GM18508 (cell line): ENCODE data around the gene INSL3.
"Not testable (repeated sequence)": the region's sequence is repeated elsewhere in the genome, so short reads cannot be mapped to it uniquely, and the experiment has no call there.

Experiments used
- ATAC-seq: cut with Tn5 transposase; IDR thresholded peaks from one replicate; pipeline ENCODE4 v1.9.1; 2021; ENCODE audit warnings: moderate number of reproducible peaks; ENCODE audit not compliant: insufficient read depth, unreplicated experiment

INSL3 gene

DNA sequence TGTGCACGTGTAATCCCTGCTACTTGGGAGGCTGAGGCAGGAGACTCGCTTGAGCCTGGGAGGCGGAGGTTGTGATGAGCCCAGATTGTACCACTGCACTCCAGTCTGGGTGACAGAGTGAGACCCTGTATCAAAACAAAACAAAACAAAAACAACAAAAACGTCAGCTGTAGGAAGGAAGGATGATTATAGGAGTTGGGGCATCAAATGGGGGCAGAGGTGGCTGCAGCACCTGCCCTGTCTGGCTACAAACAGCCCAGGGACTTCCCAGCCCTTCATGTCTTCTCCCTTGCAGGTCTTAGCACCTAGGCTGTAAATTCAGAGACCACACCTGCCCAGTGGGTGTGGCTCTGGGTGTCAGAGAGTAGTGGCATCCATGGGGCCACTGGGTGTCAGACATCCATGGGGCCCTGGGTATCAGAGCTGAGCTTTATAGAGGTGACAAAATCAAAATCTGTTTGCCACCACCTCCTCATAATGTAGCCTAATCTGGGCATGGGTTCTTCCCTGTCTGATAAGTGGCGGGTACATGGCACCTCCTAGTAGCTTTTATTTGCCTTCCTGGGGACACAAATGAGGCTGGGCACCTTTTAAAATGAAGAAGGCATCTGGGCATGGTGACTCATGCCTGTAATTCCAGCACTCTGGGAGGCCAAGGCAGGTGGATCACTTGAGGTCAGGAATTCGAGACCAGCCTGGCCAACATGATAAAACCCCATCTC, 31.1 kb downstream of the INSL3 start:
- ATAC-seq: no peak

DNA sequence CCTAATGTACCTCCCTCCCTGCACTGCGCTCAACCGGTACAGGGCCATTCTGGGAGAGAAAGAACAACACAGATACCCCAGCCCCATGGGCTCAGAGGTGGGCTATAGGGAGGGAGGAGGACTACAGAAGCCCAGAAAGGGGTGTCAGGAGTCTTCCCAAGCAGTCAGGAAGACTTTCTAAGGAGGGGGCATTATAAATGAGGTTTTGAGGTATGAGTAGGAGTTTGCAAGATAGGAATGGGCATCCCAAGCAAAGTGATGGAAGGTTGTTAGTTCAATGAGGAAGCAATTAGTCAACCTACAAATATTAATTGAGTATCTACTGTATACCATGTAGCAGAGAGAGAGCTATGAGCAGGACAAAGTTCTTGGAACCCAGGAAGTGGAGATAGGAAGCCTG, 32.7 kb downstream of the INSL3 start:
- ATAC-seq: no peak

DNA sequence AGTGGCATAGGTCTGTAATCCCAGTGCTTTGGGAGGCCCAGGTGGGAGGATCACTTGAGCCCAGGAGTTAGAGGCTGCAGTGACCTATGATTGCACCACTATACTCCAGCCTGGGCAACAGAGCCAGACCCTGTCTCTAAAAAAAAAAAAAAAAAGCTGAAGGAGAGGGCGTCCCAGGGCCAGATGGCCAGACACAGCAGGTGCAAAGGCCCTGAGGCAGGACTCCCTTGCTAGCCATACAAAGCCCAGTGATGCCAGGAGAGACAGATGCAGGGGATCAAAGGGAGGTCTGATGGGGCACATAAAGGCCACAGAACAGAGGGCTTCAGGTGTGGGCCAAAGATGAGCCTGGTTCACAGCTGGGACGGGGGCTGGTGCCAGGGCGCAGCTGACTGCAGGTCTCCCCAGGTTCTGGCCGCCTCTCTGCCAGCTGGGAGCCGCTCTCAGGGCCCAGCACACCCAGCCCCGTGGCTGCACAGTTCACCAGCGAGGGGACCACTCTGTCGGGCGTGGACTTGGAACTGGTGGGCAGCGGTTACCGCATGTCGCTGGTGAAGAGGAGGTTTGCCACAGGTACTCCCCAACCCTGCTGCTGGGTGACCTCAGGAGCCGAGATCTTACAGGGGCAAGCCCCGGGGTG, 33.9 kb downstream of the INSL3 start:
- ATAC-seq: no peak

DNA sequence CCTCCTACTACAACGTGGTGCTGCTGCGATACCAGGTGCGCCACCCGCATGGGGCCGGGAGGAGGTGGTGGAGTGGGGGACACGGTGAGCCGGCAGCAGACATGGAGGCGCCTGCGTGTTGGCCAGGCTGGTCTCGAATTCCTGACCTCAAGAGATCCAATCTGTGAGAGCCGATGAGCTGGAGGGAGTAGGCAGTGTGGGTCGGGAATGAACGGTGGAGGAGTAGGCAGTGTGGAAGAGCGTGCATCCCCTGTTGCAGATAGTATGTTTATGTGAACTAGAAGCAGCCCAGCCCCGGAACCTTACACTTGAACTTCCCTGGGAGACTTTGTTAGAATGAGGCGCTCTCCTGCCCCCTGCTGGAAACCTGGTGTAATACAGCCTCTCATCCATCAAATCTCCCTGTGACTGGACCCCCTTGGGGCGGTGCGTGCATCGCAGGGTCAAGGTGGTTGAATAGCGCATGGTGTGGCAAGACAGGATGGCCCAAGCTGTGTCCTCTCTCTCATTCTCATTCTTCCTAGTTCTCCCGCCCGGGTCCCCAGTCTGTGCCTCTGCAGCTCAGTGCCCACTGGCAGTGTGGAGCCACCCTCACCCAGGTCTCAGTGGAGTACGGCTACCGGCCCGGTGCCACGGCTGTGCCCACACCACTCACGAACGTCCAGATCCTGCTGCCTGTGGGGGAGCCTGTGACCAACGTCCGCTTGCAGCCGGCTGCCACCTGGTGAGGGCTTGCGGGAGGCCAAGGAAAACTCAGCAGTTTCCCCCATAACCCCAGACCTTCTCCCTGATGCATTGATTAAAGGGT, 36.9 kb downstream of the INSL3 start:
- no peak for ATAC-seq

DNA sequence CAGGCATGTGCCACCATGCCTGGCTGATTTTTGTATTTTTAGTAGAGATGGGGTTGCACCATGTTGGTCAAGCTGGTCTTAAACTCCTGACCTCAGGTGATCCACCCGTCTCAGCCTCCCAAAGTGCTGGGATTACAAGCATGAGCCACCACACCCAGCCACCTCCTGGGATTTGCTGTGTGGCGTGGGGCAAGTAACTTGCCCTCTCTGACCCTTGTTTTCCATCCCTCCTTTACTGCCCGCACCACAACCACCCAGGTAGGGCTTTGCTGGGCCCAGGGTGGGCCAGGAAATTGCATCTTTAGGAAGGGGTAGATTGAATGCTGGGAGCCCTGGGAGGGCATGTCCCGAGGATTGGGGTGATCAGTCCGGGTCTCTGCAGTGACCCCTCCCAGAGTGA, 37.6 kb downstream of the INSL3 start:
- ATAC-seq: not testable (repeated sequence)

DNA sequence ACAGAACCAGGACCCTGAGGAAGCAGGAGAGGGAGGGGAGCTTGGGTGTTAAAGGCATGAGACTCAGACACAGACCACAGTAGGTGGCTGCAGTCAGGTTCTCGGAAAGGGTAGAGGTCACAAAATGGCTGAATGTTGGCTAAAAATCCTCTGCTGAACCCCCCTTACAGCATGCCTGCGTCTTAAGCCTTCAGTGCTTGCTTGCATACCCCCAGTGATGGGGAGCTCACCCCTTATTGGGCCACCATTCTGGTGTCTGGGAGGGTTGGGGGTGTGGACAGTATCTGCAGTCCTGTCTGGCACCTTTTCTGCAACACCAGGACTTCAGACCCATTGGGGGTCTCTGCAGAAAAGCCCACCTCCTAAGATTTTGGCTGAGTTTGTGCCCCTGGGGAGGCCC, 40.5 kb downstream of the INSL3 start:
- no peak for ATAC-seq

DNA sequence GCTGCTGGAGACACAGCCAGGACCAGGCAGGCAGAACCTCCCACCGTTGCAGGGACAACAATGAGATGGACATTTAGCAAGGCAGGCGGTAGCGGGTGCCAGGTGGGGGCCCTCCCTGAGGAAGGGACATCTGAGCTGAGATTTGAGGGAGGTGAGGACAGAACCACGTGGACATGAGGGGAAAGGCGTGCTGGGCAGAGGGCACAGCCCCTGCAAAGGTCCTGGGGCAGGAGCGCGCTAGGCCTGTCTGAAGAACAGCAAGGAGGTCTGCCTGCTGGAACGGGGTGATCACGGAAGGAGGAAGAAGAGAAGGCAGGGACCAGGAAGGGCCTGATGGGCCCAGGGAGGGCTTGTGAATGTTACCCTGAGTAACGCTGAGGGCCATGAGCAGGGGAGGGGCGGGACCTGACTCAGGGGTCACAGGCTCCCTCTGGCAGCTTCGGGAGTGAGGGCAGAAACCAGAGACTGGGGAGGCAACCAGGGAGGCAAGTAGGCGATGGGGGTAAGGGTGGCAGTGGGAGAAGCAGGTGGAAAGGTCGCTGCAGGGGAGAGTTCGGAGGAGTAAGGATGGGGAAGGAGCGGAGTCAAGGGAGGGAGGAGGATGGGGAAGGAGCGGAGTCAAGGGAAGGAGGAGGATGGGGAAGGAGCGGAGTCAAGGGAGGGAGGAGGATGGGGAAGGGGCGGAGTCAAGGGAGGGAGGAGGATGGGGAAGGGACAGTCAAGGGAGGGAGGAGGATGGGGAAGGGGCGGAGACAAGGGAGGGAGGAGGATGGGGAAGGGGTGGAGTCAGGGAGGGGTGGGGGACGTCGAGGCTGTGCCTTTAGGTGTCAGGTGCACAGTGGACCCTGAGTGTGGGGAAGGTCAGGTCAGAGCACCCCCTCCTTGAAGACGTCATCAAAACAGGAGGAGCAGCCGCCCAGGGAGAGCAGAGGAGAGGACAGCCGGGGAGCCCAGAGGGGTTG, 42.1 kb downstream of the INSL3 start:
- ATAC-seq: no peak

DNA sequence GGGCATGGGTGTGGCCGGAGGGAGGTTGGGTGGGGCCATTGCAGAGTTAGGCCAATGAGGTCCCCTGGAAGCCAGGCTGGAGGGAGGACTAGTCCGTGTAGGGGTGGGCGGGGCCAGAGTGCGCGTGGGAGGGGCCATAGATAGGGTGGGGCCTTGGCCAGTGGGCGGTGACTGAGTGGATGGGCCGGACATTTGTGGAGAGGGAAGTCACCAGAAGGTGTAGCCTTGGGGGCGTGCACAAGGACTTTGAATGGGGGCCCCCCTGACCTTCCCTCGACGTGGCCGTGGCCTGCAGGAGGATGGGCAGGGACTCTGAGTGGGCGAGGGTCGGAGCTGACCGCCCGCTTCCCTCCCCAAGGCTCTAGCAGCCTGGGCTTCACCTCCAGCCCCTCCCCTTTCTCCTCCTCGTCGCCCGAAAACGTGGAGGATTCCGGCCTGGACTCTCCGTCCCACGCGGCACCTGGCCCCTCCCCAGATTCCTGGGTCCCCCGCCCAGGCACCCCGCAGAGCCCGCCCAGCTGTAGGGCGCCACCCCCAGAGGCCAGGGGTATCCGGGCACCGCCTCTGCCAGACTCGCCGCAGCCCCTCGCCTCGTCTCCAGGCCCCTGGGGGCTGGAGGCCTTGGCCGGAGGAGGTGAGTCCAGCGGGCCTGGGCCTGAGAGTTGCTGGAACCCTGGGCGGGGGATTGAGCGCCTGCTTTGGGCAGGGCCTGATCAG, 42.9 kb downstream of the INSL3 start:
- no peak for ATAC-seq

DNA sequence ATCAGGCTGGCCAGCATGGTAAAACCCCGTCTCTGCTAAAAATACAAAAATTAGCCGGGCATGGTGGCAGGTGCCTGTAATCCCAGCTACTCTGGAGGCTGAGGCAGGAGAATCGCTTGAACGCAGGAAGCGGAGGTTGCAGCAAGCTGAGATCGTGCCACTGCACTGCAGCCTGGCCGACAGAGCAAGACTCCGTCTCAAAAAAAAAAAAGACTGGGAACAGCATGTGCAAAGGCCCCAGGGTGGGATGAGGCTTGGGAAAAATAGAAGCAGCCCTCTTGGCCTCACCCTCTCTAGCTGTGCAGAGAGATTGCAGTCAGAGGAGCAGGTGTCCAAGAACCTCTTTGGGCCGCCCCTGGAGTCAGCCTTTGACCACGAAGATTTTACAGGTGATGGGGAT, 43.5 kb downstream of the INSL3 start:
- not testable (repeated sequence) for ATAC-seq

DNA sequence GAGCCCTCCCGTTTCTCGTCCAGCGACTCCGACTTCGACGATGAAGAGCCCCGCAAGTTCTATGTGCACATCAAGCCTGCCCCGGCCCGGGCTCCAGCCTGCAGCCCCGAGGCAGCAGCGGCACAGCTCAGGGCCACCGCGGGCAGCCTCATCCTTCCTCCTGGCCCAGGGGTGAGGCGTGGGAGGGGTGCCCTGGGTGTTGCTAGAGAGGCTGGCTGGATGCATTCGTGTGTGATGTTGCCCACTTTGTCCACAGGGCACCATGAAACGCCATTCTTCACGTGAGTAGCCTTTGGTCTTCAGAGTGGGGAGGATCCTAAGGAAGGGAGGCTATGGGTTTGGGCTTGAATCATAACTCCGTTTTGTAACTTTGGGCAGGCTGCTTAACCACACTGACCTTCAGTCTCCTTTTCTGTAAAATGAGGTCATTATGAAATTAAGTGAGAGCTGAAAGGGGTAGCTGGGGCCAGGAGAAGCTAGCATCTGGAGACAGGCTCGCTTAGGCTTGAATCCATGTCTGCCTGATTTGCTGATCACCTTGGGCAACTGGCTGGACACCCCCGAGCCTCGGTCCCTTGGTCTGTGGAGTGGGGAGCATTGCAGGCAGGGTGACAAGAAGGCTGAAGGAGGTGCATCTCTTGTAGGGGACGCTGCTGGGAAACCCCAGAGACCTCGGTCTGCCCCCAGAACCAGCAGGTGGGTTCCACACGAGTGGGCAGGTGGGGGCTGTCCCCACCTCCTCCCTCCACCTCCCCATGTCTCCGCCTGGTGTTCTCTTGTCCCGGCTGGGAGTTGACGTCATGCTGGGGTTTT, 45.1 kb downstream of the INSL3 start:
- peak; percentile 52 for ATAC-seq

DNA sequence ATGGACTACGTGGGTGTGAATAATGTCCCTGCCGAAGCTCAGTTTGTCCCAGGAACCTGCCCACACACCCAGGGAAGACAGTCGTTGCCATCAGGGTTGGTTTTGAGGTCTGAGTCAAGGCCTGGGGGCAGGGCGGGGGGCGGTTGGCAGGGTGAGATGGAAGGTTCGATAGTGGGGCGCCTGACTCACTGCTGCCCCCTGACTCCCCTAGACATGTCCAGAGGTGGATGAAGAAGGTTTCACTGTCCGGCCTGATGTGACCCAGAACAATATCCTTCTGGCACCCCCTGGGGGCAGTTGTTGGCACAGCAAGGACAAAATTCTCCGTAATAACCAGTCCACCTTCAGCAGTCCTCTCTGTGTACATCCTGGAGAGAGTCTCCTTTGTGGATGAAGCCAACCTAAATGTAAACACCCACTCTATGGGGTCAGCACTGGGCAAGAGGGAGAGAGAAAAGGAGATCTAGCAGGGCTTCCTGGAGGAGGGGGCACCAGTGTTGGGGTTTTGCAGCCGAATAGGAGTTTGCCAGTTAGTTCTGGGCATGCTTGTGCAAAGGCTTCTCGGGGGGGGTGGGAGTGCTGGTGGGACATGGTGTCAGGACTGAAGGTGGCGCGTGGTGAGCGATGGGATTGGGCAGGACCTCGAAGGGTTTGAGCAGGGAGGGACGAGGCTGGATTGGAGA, 45.9 kb downstream of the INSL3 start:
- ATAC-seq: no peak

DNA sequence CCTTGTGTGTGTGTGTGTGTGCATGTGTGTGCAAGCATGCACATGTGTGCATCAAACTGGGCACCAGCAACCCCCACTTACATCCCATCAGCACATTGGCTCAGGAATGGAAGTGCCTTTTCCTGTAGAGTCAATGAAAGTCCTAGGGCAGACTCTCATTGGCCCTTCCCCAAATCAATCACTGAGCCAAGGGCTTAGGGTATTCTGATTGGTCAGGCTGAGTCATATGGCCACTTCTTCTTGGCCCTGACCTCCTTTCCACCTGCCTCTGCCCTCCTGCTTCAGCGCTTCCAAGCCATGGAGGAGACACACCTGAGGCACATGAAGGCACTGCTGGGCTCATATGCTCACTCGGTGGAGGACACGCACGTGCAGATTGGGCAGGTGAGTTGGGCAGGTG, 49.1 kb downstream of the INSL3 start:
- ATAC-seq: no peak

DNA sequence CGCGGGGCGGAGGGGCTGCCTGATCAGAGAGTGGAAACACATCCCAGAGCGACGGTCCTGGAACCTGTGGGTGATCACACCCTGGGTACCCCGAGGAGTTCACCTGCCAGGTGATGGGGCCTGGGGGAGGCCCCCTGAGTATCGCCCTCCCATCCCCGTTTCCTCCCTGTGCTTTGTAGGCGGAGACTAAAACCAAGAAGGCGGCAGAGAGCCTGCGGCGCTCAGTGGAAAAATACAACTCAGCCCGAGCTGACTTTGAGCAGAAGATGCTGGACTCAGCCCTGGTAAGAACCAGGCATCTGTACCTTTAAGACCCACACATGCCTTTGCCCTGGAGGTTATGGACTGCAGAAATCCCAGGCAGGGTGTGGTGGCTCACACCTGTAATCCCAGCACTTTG, 50.7 kb downstream of the INSL3 start:
- no peak for ATAC-seq

DNA sequence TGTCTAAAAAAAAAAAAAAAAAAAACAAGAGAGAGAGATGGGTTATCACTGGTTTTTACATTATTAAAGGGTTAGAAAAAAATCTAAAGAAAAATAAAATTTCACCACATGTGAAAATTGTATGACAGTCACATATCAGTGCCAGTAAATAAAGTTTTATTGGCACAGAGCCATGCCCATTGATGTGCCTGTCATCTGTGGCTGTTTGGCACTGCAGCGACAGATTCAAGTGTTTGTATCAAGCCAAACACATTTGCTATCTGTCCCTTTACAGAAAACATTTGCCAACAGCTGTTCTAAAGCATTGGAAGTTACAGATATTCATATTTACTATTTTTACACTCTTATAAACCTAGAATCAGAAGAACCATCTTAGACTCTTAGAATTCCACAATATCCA, 53.8 kb downstream of the INSL3 start:
- no peak for ATAC-seq

DNA sequence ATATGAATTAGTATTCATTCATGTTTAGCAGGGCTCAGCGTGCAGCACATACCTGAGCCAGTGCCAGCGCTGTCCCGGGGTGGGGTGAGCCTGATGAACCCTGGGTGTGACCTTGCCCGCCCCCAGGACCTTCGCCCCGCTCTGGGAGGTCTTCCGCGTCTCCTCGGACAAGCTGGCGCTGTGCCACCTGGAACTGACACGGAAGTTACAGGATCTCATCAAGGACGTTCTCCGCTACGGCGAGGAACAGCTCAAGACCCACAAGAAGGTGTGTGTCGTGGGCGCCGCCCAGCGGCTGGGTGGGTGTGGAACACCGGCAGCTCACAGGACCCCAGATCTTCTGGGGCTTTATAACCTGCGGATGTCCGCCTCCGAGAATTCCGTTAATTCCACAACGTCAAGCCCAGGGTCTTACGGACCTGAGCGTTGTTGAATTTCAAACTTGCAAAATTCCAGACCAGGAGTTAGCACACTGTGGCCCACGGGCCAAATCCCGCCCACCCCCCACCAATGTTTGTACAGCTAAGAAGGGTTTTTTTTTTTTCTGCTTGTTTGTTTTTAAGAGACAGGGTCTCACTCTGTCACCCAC, 54.7 kb downstream of the INSL3 start:
- no peak for ATAC-seq
